ENCODE measurements around the gene NFX1.
"Not testable (repeated sequence)": the region's sequence is repeated elsewhere in the genome, so short reads cannot be mapped to it uniquely, and the experiment has no call there.

The NFX1 gene

GRCh38 chr9:33331377-33331891 is 41.1 kb downstream of the NFX1 start:
- H3K27ac ChIP-seq (ENCODE audit: low read depth, low read length) = no peak overlapping the region
- no peaks in the 10 kb centered on the region for H3K4me1 ChIP-seq (ENCODE audit: control insufficient read depth, insufficient read depth, low read length)
- H3K4me3 ChIP-seq (ENCODE audit: low read depth, low read length) = no peak overlapping the region
- H3K9ac ChIP-seq (ENCODE audit: low read length) = no peak overlapping the region
- H3K27me3 ChIP-seq (ENCODE audit: control insufficient read depth, insufficient read depth, low read length) = no peaks in the 10 kb centered on the region
- H3K36me3 ChIP-seq (ENCODE audit: control insufficient read depth, insufficient read depth, low read length) = peaks cover 73% of the 10 kb centered on the region
- H3K9me3 ChIP-seq (ENCODE audit: control insufficient read depth, insufficient read depth, low read depth, low read length) = no peaks in the 10 kb centered on the region; the same call in 1 of the 2 replicates

- Histone ChIP-seq H3K9ac (ENCODE audit: low read length) (no peak overlapping the region), H3K4me1 (ENCODE audit: control insufficient read depth, insufficient read depth, low read length) (no peaks in the 10 kb centered on the region), H3K4me3 (ENCODE audit: low read depth, low read length) (no peak overlapping the region), H3K36me3 (ENCODE audit: control insufficient read depth, insufficient read depth, low read length) (peaks cover 76% of the 10 kb centered on the region), H3K27ac (ENCODE audit: low read depth, low read length) (no peak overlapping the region), H3K9me3 (ENCODE audit: control insufficient read depth, insufficient read depth, low read depth, low read length) (no peaks in the 10 kb centered on the region; the same call in 1 of the 2 replicates), H3K27me3 (ENCODE audit: control insufficient read depth, insufficient read depth, low read length) (no peaks in the 10 kb centered on the region)
Measured at GRCh38 chr9:33332011-33332410, 41.7 kb downstream of the NFX1 start.

GRCh38 chr9:33332956-33333355 is 42.6 kb downstream of the NFX1 start:
- H3K4me1 ChIP-seq (ENCODE audit: control insufficient read depth, insufficient read depth, low read length) = not testable (repeated sequence)
- peaks cover 79% of the 10 kb centered on the region for H3K36me3 ChIP-seq (ENCODE audit: control insufficient read depth, insufficient read depth, low read length)

GRCh38 chr9:33340186-33340585 is 49.9 kb downstream of the NFX1 start:
- H3K4me3 ChIP-seq (ENCODE audit: low read depth, low read length) = no peak overlapping the region
- no peaks in the 10 kb centered on the region for H3K27me3 ChIP-seq (ENCODE audit: control insufficient read depth, insufficient read depth, low read length)
- H3K4me1 ChIP-seq (ENCODE audit: control insufficient read depth, insufficient read depth, low read length) = no peaks in the 10 kb centered on the region
- H3K27ac ChIP-seq (ENCODE audit: low read depth, low read length) = no peak overlapping the region
- H3K36me3 ChIP-seq (ENCODE audit: control insufficient read depth, insufficient read depth, low read length) = peaks cover 84% of the 10 kb centered on the region
- peaks cover 29% of the 10 kb centered on the region for H3K9me3 ChIP-seq (ENCODE audit: control insufficient read depth, insufficient read depth, low read depth, low read length)
- no peak overlapping the region for H3K9ac ChIP-seq (ENCODE audit: low read length)

More at GRCh38 chr9:33332956-33333355, 42.6 kb downstream of the NFX1 start:
- not testable (repeated sequence) for H3K9me3 ChIP-seq (ENCODE audit: control insufficient read depth, insufficient read depth, low read depth, low read length); H3K4me3 ChIP-seq (ENCODE audit: low read depth, low read length); H3K27ac ChIP-seq (ENCODE audit: low read depth, low read length); H3K27me3 ChIP-seq (ENCODE audit: control insufficient read depth, insufficient read depth, low read length); H3K9ac ChIP-seq (ENCODE audit: low read length)

GRCh38 chr9:33341182-33341581 is 50.9 kb downstream of the NFX1 start:
- Histone ChIP-seq H3K9me3 (ENCODE audit: control insufficient read depth, insufficient read depth, low read depth, low read length) (peaks cover 29% of the 10 kb centered on the region), H3K4me3 (ENCODE audit: low read depth, low read length) (no peak overlapping the region), H3K9ac (ENCODE audit: low read length) (no peak overlapping the region), H3K4me1 (ENCODE audit: control insufficient read depth, insufficient read depth, low read length) (no peaks in the 10 kb centered on the region), H3K36me3 (ENCODE audit: control insufficient read depth, insufficient read depth, low read length) (peaks cover 85% of the 10 kb centered on the region), H3K27ac (ENCODE audit: low read depth, low read length) (no peak overlapping the region), H3K27me3 (ENCODE audit: control insufficient read depth, insufficient read depth, low read length) (no peaks in the 10 kb centered on the region)

- H3K9me3 ChIP-seq (ENCODE audit: control insufficient read depth, insufficient read depth, low read depth, low read length) = peaks cover 21% of the 10 kb centered on the region
- H3K4me1 ChIP-seq (ENCODE audit: control insufficient read depth, insufficient read depth, low read length) = peaks cover 4% of the 10 kb centered on the region; the same call in 1 of the 2 replicates
Measured at GRCh38 chr9:33344145-33344544, 53.8 kb downstream of the NFX1 start.

GRCh38 chr9:33346564-33346963 is 56.2 kb downstream of the NFX1 start:
- Histone ChIP-seq H3K9ac (ENCODE audit: low read length) (no peak overlapping the region), H3K9me3 (ENCODE audit: control insufficient read depth, insufficient read depth, low read depth, low read length) (no peaks in the 10 kb centered on the region), H3K4me3 (ENCODE audit: low read depth, low read length) (no peak overlapping the region), H3K27me3 (ENCODE audit: control insufficient read depth, insufficient read depth, low read length) (no peaks in the 10 kb centered on the region), H3K36me3 (ENCODE audit: control insufficient read depth, insufficient read depth, low read length) (peaks cover 69% of the 10 kb centered on the region), H3K27ac (ENCODE audit: low read depth, low read length) (no peak overlapping the region), H3K4me1 (ENCODE audit: control insufficient read depth, insufficient read depth, low read length) (peaks cover 4% of the 10 kb centered on the region; the same call in 1 of the 2 replicates)

More at GRCh38 chr9:33344145-33344544, 53.8 kb downstream of the NFX1 start:
- Histone ChIP-seq H3K27ac (ENCODE audit: low read depth, low read length) (no peak overlapping the region), H3K4me3 (ENCODE audit: low read depth, low read length) (no peak overlapping the region), H3K27me3 (ENCODE audit: control insufficient read depth, insufficient read depth, low read length) (no peaks in the 10 kb centered on the region), H3K36me3 (ENCODE audit: control insufficient read depth, insufficient read depth, low read length) (peaks cover 89% of the 10 kb centered on the region), H3K9ac (ENCODE audit: low read length) (no peak overlapping the region)

- H3K27ac ChIP-seq (ENCODE audit: low read depth, low read length) = no peak overlapping the region
- no peak overlapping the region for H3K4me3 ChIP-seq (ENCODE audit: low read depth, low read length)
- H3K4me1 ChIP-seq (ENCODE audit: control insufficient read depth, insufficient read depth, low read length) = peaks cover 4% of the 10 kb centered on the region; the same call in 1 of the 2 replicates
- peaks cover 52% of the 10 kb centered on the region for H3K36me3 ChIP-seq (ENCODE audit: control insufficient read depth, insufficient read depth, low read length)
- H3K9me3 ChIP-seq (ENCODE audit: control insufficient read depth, insufficient read depth, low read depth, low read length) = no peaks in the 10 kb centered on the region
- no peak overlapping the region for H3K9ac ChIP-seq (ENCODE audit: low read length)
- no peaks in the 10 kb centered on the region for H3K27me3 ChIP-seq (ENCODE audit: control insufficient read depth, insufficient read depth, low read length)
Measured at GRCh38 chr9:33348998-33349397, 58.7 kb downstream of the NFX1 start.

GRCh38 chr9:33349743-33350142 is 59.4 kb downstream of the NFX1 start:
- H3K4me1 ChIP-seq (ENCODE audit: control insufficient read depth, insufficient read depth, low read length) = peaks cover 4% of the 10 kb centered on the region; the same call in 1 of the 2 replicates
- H3K27ac ChIP-seq (ENCODE audit: low read depth, low read length) = no peak overlapping the region
- H3K4me3 ChIP-seq (ENCODE audit: low read depth, low read length) = no peak overlapping the region
- H3K27me3 ChIP-seq (ENCODE audit: control insufficient read depth, insufficient read depth, low read length) = no peaks in the 10 kb centered on the region
- H3K9ac ChIP-seq (ENCODE audit: low read length) = no peak overlapping the region
- no peaks in the 10 kb centered on the region for H3K9me3 ChIP-seq (ENCODE audit: control insufficient read depth, insufficient read depth, low read depth, low read length)
- H3K36me3 ChIP-seq (ENCODE audit: control insufficient read depth, insufficient read depth, low read length) = peaks cover 54% of the 10 kb centered on the region

GRCh38 chr9:33350310-33350709 is 60.0 kb downstream of the NFX1 start:
- Histone ChIP-seq H3K27me3 (ENCODE audit: control insufficient read depth, insufficient read depth, low read length) (no peaks in the 10 kb centered on the region), H3K9ac (ENCODE audit: low read length) (no peak overlapping the region), H3K27ac (ENCODE audit: low read depth, low read length) (no peak overlapping the region), H3K36me3 (ENCODE audit: control insufficient read depth, insufficient read depth, low read length) (peaks cover 58% of the 10 kb centered on the region), H3K4me1 (ENCODE audit: control insufficient read depth, insufficient read depth, low read length) (peaks cover 4% of the 10 kb centered on the region; the same call in 1 of the 2 replicates), H3K4me3 (ENCODE audit: low read depth, low read length) (no peak overlapping the region), H3K9me3 (ENCODE audit: control insufficient read depth, insufficient read depth, low read depth, low read length) (no peaks in the 10 kb centered on the region)

- Histone ChIP-seq H3K4me1 (ENCODE audit: control insufficient read depth, insufficient read depth, low read length) (peaks cover 4% of the 10 kb centered on the region; the same call in 1 of the 2 replicates), H3K27me3 (ENCODE audit: control insufficient read depth, insufficient read depth, low read length) (no peaks in the 10 kb centered on the region), H3K9me3 (ENCODE audit: control insufficient read depth, insufficient read depth, low read depth, low read length) (no peaks in the 10 kb centered on the region), H3K27ac (ENCODE audit: low read depth, low read length) (no peak overlapping the region), H3K9ac (ENCODE audit: low read length) (no peak overlapping the region), H3K4me3 (ENCODE audit: low read depth, low read length) (no peak overlapping the region), H3K36me3 (ENCODE audit: control insufficient read depth, insufficient read depth, low read length) (peaks cover 53% of the 10 kb centered on the region)
Measured at GRCh38 chr9:33351547-33351946, 61.2 kb downstream of the NFX1 start.
